Neural progenitor cell (in vitro differentiated cells): ENCODE results near the gene STK32A.

Experiments used
- EZH2 ChIP-seq: fragments of 200-600 bp; sonication (generic); IDR thresholded peaks from 2 replicates; pipeline ENCODE4 v1.6.1; 2017; ENCODE audit warnings: antibody characterized with exemption, mild to moderate bottlenecking, moderate library complexity
- TF ChIP-seq, protein P1 (sequence below): fragments of 200-600 bp; sonication (generic); IDR thresholded peaks from 2 replicates; pipeline ENCODE4 v1.5.1; 2017; ENCODE audit warnings: antibody characterized with exemption, mild to moderate bottlenecking

- TF ChIP-seq, protein P1, sequence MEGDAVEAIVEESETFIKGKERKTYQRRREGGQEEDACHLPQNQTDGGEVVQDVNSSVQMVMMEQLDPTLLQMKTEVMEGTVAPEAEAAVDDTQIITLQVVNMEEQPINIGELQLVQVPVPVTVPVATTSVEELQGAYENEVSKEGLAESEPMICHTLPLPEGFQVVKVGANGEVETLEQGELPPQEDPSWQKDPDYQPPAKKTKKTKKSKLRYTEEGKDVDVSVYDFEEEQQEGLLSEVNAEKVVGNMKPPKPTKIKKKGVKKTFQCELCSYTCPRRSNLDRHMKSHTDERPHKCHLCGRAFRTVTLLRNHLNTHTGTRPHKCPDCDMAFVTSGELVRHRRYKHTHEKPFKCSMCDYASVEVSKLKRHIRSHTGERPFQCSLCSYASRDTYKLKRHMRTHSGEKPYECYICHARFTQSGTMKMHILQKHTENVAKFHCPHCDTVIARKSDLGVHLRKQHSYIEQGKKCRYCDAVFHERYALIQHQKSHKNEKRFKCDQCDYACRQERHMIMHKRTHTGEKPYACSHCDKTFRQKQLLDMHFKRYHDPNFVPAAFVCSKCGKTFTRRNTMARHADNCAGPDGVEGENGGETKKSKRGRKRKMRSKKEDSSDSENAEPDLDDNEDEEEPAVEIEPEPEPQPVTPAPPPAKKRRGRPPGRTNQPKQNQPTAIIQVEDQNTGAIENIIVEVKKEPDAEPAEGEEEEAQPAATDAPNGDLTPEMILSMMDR, result no peak
- TF ChIP-seq EZH2, result no peak
Observed at GRCh38 chr5:147286296-147286695, 51.5 kb downstream of the STK32A start.
